HFF-Myc (cell line): ENCODE results near the gene CHAF1A.

Experiments
- DNase-seq: peaks from one replicate; pipeline ENCODE4 v3.0.0-alpha.2; 2011; ENCODE audit warnings: low read depth; ENCODE audit errors: extremely low read depth
- H3K4me3 ChIP-seq: replicated peaks from 2 replicates; pipeline ENCODE4 v1.5.1; 2011; ENCODE audit warnings: low read depth, mild to moderate bottlenecking, control low read depth, low read length
- TF ChIP-seq, protein P1 (sequence below): IDR thresholded peaks from 2 replicates; pipeline ENCODE4 v1.5.1; 2012; ENCODE audit warnings: mild to moderate bottlenecking, low read depth, low read length, control low read depth; ENCODE audit errors: missing control alignments

CHAF1A gene

DNA sequence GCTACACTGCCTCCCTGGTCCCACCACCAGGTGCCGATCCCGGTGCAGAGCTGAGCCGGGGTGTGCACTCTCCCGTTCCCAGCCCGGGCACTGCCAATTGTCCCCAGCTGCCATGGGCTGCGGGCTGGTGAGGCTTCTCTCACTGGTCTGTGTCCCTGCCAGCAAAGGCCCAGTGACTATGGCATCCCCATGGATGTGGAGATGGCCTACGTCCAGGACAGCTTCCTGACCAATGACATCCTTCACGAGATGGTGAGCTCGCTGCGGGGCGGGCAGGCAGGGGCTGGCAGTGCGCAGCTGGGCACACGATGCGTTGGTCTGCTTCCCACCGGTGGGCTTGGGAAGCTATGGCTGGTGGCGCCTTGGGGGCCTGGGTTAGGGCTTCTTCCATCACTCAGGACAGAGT, 44.5 kb upstream of the CHAF1A start:
- DNase-seq: no peak
- TF ChIP-seq, protein P1, sequence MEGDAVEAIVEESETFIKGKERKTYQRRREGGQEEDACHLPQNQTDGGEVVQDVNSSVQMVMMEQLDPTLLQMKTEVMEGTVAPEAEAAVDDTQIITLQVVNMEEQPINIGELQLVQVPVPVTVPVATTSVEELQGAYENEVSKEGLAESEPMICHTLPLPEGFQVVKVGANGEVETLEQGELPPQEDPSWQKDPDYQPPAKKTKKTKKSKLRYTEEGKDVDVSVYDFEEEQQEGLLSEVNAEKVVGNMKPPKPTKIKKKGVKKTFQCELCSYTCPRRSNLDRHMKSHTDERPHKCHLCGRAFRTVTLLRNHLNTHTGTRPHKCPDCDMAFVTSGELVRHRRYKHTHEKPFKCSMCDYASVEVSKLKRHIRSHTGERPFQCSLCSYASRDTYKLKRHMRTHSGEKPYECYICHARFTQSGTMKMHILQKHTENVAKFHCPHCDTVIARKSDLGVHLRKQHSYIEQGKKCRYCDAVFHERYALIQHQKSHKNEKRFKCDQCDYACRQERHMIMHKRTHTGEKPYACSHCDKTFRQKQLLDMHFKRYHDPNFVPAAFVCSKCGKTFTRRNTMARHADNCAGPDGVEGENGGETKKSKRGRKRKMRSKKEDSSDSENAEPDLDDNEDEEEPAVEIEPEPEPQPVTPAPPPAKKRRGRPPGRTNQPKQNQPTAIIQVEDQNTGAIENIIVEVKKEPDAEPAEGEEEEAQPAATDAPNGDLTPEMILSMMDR: no peak
- no peak overlapping the region for H3K4me3 ChIP-seq

DNA sequence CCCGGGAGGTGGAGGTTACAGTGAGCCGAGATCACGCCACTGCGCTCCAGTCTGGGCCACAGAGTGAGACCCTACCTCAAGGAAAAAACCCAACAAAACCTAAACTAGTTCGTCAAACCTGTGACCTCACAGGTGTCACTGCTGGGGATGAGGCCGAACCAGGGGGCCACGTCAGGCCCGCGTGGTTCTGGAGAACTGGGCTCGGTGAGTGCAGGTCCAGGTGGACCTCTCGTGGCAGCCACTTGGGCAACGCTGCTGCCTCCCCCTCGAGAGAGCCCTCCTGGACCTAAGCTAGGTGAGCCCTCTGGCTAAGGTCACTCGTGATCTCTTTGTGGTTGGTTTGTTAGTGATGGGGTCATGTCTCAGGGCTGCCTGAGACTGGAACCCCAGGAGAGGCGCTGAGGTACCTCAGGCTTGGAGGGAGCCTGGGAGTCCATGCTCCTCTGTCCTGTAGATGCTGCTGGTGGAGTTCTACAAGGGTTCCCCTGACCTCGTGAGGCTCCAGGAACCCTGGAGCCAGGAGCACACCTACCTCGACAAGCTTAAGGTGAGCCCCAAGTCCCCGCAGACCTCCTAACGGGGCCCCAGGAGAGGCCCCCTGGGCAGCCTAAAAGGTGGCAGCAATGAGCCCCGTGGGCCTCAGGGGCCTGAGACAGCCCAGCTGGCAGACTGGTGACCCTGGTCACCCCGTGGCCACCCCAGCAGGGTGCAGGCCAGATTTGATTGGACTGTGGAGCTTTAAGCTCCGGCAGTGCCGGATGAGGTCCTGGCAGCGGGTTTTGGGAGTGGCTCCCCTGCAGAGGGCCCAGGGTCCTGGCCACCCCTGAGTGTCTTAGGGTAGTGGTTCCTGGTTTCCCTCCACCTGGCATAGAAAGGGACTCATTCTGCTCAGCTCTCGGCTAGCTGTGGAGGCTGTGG, 43.5 kb upstream of the CHAF1A start:
- no peak overlapping the region for H3K4me3 ChIP-seq
- TF ChIP-seq, protein P1: no peak
- DNase-seq: no peak

DNA sequence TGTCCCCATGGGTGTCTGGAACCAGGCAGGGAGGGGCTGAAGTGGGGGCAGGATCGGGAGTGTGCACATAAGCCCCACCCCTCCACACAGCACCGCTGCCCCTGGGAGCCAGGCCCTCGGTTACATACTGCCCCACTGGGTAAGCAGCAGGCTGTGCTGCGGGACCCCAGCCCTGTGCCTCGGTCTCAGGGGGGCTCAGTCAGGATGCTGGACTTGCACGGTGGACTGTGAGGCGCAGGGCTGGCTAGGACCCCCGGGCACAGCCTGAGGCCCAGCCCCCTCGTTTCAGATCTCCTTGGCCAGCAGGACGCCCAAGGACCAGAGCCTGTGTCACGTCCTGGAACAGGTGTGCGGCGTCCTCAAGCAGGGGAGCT, 42.8 kb upstream of the CHAF1A start:
- DNase-seq: no peak
- H3K4me3 ChIP-seq: no peak overlapping the region
- TF ChIP-seq, protein P1: no peak

DNA sequence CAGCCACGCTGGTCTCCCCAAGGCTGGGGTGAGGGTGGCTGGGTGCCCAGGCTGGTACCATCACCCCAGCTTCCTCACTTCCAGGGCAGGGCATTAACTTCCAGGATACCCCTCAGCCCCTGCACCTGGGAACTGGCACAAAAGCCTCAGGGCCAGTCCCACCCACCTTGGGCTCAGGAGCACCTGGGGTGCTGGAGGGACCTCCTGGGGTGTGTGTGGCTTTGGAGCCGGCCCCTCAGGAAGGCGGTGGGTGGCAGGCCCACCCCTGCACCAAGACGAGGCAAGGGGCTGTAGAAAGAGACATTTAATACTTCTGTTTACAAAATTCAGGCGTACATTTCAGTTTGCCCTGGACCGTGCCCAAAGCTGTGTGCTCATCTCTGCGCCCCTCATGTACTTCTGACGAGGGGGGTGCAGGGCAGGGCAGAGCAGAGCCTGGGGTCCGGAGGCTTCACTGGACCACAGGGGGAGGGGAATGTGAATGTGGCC, 42.3 kb upstream of the CHAF1A start:
- DNase-seq: no peak
- TF ChIP-seq, protein P1: no peak
- no peak overlapping the region for H3K4me3 ChIP-seq

DNA sequence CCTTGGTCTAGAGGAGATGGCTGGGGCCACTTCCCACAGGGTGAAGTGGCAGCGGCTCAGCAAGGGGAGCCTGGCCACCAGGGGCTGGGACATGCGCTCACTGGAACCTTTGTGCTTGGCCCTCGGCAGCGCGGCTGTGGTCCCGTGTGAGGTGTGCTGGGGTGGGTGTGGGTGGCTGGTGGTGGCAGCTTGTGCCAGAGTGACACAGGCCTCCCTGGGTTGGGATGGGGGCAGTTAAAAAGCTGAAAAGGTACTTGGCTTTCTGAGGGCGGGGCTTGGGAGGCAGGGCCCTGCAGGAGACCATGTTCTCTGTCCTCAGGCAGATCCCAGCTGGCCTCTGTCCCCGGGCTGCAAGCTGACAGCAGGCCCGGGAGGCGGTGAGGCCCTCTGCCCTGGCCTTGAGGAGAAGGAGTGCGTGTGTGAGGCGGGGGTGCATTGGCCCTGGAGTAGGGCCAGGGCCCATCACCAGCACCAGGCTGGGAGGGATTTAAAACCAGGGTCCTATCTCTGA, 41.7 kb upstream of the CHAF1A start:
- TF ChIP-seq, protein P1: no peak
- DNase-seq: no peak
- H3K4me3 ChIP-seq: no peak overlapping the region

DNA sequence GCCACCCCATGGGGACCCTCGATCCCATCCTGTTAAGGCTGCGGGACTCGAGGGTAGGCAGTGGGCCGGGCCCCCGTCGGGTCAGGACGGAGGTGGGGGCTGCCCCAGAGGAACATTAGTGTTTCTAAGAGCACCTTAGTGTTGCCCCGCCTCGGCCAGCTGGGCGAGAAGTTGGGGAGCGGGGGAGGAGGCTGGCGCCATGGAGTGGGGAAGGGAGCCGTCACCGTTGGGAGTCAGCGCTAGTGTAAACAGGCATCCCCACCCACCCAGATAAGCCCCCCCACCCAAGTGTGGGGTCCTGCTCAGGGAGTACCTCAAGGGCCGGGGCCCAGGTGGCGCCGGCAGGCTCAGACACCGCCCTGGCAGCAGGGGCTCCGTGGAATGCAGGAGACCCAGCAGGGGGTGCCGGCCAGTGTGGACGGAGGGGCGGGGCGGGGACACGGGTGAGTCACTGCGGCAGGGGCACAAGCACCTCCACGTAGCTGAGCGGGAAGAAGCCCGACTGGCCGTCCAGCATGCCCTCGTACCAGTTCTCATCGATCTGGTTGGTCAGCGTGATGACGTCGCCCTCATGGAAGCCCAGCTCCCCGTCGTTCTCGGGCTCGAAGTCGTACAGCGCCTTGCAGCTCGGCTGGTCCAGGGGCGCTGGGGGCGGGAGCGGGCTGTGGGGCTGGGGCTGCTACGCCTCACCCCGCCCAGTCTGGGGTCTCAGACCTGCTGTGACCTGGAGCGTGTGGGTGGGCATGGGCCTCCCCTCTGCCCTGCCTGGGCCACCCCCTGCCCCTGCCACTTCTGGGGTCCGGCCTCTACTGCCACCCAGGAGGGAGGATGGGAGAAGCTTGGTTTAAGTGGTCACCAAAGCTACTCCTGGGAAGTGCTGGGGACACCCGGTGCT, 41.0 kb upstream of the CHAF1A start:
- no peak for DNase-seq
- TF ChIP-seq, protein P1: no peak
- H3K4me3 ChIP-seq: no peak overlapping the region
